AG04450 (cell line): ENCODE data around the gene INPP5J. TPM values are rescaled to one million over a fixed set of nuclear protein-coding genes. Genes with fewer than 3 reads are reported as not detected.

Source experiments
- CTCF ChIA-PET: fragments of 300-600, 350-600 bp; formaldehyde crosslinking; extraction: SDS; loops from one replicate; lab custom pipeline; 2022; ENCODE audit warnings: antibody characterized with exemption, inconsistent platforms; lab: Charles Lee
- POLR2A ChIA-PET: fragments of 350-600 bp; formaldehyde crosslinking; extraction: SDS; loops from one replicate; lab custom pipeline; 2021; ENCODE audit warnings: antibody characterized with exemption, inconsistent platforms; lab: Yijun Ruan, JAX
- DNase-seq: peaks from one replicate; pipeline ENCODE4 v3.0.0-alpha.2; 2011; ENCODE audit warnings: low read depth, low spot score
- H3K27ac ChIP-seq: one replicate; pipeline ENCODE4 v1.5.1; 2012; ENCODE audit warnings: low read depth, low read length, control low read depth
- H3K27me3 ChIP-seq: one replicate; pipeline ENCODE4 v1.6.0; 2012; ENCODE audit warnings: low read length; ENCODE audit not compliant: control insufficient read depth, insufficient read depth
- H3K4me3 ChIP-seq: 2 replicates; pipeline ENCODE4 v1.5.1; 2011; ENCODE audit warnings: mild to moderate bottlenecking, low read depth, low read length, control low read depth
- H3K9me3 ChIP-seq: 2 replicates; pipeline ENCODE4 v1.5.1; 2012; ENCODE audit warnings: low read length; ENCODE audit not compliant: control insufficient read depth, insufficient read depth
- CTCF ChIP-seq: IDR thresholded peaks from 2 replicates; pipeline ENCODE4 v1.5.1; 2011; ENCODE audit warnings: low read depth, low read length, control low read depth, inconsistent platforms
- polyA plus RNA-seq: library from polyadenylated mRNA; depleted of rRNA; stranded (reverse); fragments of >200 nt; gene quantifications from 2 replicates; pipeline ENCODE4 v1.2.3, GENCODE V29; 2011

Gene INPP5J
- polyA plus RNA-seq, 1 experiment, result 0.91 TPM

DNA sequence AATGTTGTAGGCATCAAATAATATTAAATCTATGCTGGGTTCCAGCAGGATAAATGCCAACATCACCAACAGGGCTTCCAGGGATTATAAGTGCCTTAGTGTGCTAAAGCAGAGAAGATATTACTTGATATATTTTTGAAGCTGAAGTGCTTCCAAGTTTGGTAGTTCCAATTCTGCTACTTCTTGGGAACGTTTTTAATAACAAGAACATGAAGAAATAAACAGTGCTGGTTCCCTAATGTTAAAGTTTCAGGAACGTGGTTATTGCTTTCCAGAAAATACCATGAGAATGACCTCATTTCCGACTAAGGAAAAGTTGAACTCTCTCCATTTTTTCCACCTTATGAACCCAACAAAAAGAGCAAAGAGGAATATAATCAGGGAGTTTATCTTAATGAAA lies 32.7 kb downstream of the INPP5J start:
- Histone ChIP-seq H3K9me3 (no peaks in the 10 kb centered on the region; the same call in 1 of the 2 replicates), H3K4me3 (no peak overlapping the region), H3K27me3 (no peaks in the 10 kb centered on the region), H3K27ac (peak overlapping the region; percentile 12)
- no peak for TF ChIP-seq CTCF
- ChIA-PET POLR2A (interaction anchor here (0.6 to 0.7 kb wide), 2 partner anchors 22 to 47 kb away, joined by 3 read pairs; no protein-coding TSS in a partner anchor), CTCF (interaction anchor here (0.8 to 2.1 kb wide), 8 partner anchors 47 to 392 kb away, joined by 3 to 10 read pairs (median 4); partner anchors contain the start of genes LIMK2 and SELENOM)
- peak; percentile 21 for DNase-seq

- POLR2A ChIA-PET, result interaction anchor here (1.0 kb wide), 1 partner anchor 58 kb away, joined by 9 read pairs; no protein-coding TSS in a partner anchor
- Histone ChIP-seq H3K9me3 (no peaks in the 10 kb centered on the region; the same call in 1 of the 2 replicates), H3K27me3 (no peaks in the 10 kb centered on the region), H3K4me3 (peak overlapping the region; percentile 91), H3K27ac (peak overlapping the region; percentile 68)
- CTCF ChIA-PET, result interaction anchor here (1.0 to 2.2 kb wide), 5 partner anchors 12 to 112 kb away, joined by 3 to 8 read pairs (median 6); partner anchors contain the start of gene SELENOM
- DNase-seq, result no peak
- no peak for TF ChIP-seq CTCF
Measured at GRCh38 chr22:31160328-31160978, 37.7 kb downstream of the INPP5J start.

GRCh38 chr22:31161386-31161785 lies 38.6 kb downstream of the INPP5J start:
- ChIA-PET POLR2A (interaction anchor here (0.6 to 0.7 kb wide), 4 partner anchors 12 to 240 kb away, joined by 3 to 7 read pairs (median 4); partner anchors contain the start of genes PLA2G3 and SMTN), CTCF (interaction anchor here (1.0 to 2.0 kb wide), 5 partner anchors 17 to 72 kb away, joined by 3 to 7 read pairs (median 4); partner anchors contain the start of gene SELENOM)
- DNase-seq, result no peak
- TF ChIP-seq CTCF, result no peak
- H3K27me3 ChIP-seq, result no peaks in the 10 kb centered on the region
- H3K27ac ChIP-seq, result no peak overlapping the region
- H3K9me3 ChIP-seq, result no peaks in the 10 kb centered on the region; the same call in 1 of the 2 replicates
- H3K4me3 ChIP-seq, result peak overlapping the region; percentile 91

- ChIA-PET CTCF (interaction anchor here (0.5 to 2.0 kb wide), 7 partner anchors 9 to 310 kb away, joined by 3 to 7 read pairs (median 4); partner anchors contain the start of gene SELENOM), POLR2A (interaction anchor here (1.0 kb wide), 1 partner anchor 55 kb away, joined by 5 read pairs; the partner anchor contains the start of gene SELENOM)
- Histone ChIP-seq H3K27ac (no peak overlapping the region), H3K4me3 (no peak overlapping the region), H3K9me3 (no peaks in the 10 kb centered on the region; the same call in 1 of the 2 replicates), H3K27me3 (no peaks in the 10 kb centered on the region)
- no peak for TF ChIP-seq CTCF
- DNase-seq, result no peak
Measured at GRCh38 chr22:31162015-31162765, 39.4 kb downstream of the INPP5J start.
